Esophagus muscularis mucosa (tissue), 4 donors: ENCODE data around the gene FBRS. TPM values are rescaled to one million over a fixed set of nuclear protein-coding genes. Genes with fewer than 3 reads are reported as not detected.
"Not testable (repeated sequence)": the region's sequence is repeated elsewhere in the genome, so short reads cannot be mapped to it uniquely, and the experiment has no call there.

Experiments
- DNase-seq: peaks from one replicate; pipeline ENCODE4 v3.0.0-alpha.2; 2017; ENCODE audit errors: extremely low spot score
- H3K27ac ChIP-seq, 4 donors: fragments of 200-600 bp; sonication (generic); replicated peaks in 1 of 4; 1 replicate in 3 of 4; 2 replicates in 1 of 4; pipeline ENCODE4 v1.5.1; 2016 to 2019; ENCODE audit warnings: mild to moderate bottlenecking in 1 of 4
- H3K27me3 ChIP-seq, 4 donors: fragments of 200-600 bp; sonication (generic); one replicate each; pipeline versions ENCODE4 v1.5.1 to v1.6.0; 2016 to 2019
- H3K36me3 ChIP-seq, 4 donors: fragments of 200-600 bp; sonication (generic); one replicate each; pipeline ENCODE4 v1.5.1; 2016 to 2019
- H3K4me1 ChIP-seq, 4 donors: fragments of 200-600 bp; sonication (generic); one replicate each; pipeline ENCODE4 v1.5.1; 2016 to 2019
- H3K4me3 ChIP-seq, 4 donors: fragments of 200-600 bp; sonication (generic); 1 replicate in 2 of 4; 2 replicates in 2 of 4; pipeline ENCODE4 v1.5.1; 2016 to 2019; ENCODE audit warnings: mild to moderate bottlenecking in 4 of 4, moderate library complexity in 1 of 4
- H3K9me3 ChIP-seq, 4 donors: fragments of 200-600 bp; sonication (generic); 1 replicate in 3 of 4; 2 replicates in 1 of 4; pipeline ENCODE4 v1.5.1; 2016 to 2019
- CTCF ChIP-seq, 3 experiments: fragments of 200-600 bp in 2 of 3; fragments of 450-650 bp in 1 of 3; sonication (generic) in 2 of 3; IDR thresholded peaks; one replicate each; pipeline ENCODE4 v1.5.1; 2017 to 2019; ENCODE audit warnings: antibody characterized with exemption in 3 of 3, mild to moderate bottlenecking in 2 of 3, moderate library complexity in 1 of 3
- EP300 ChIP-seq: sonication (generic); formaldehyde crosslinking; IDR thresholded peaks from one replicate; pipeline ENCODE4 v1.6.1; 2017; ENCODE audit warnings: antibody characterized with exemption
- POLR2A ChIP-seq: fragments of 450-650 bp; IDR thresholded peaks from one replicate; pipeline ENCODE4 v1.6.1; 2017; ENCODE audit warnings: antibody characterized with exemption, moderate library complexity, mild to moderate bottlenecking, low read depth
- POLR2AphosphoS5 ChIP-seq, 2 donors: sonication (generic); formaldehyde crosslinking; IDR thresholded peaks; one replicate each; pipeline ENCODE4 v1.6.1; 2017; ENCODE audit warnings: antibody characterized with exemption in 2 of 2
- WGBS: methylation state at CpG from one replicate; pipeline ENCODE4 v1.1.5; 2018; 5-methylcytosine and 5-hydroxymethylcytosine counted together
- intact Hi-C: fragments of 100-400 bp; cut with DNase I; formaldehyde crosslinking; loops from one replicate; pipeline ENCODE4 v1.15.1; 2023
- total RNA-seq, 4 donors: library from RNA; depleted of rRNA; stranded (reverse); fragments of >200 nt; gene quantifications; one replicate each; pipeline versions ENCODE4 v1.1.0 to v1.2.1, GENCODE V29; 2016

Gene FBRS
- total RNA-seq, 4 donors from 2014 or later = 26.2 to 63.4 (median 37.8) TPM

DNA sequence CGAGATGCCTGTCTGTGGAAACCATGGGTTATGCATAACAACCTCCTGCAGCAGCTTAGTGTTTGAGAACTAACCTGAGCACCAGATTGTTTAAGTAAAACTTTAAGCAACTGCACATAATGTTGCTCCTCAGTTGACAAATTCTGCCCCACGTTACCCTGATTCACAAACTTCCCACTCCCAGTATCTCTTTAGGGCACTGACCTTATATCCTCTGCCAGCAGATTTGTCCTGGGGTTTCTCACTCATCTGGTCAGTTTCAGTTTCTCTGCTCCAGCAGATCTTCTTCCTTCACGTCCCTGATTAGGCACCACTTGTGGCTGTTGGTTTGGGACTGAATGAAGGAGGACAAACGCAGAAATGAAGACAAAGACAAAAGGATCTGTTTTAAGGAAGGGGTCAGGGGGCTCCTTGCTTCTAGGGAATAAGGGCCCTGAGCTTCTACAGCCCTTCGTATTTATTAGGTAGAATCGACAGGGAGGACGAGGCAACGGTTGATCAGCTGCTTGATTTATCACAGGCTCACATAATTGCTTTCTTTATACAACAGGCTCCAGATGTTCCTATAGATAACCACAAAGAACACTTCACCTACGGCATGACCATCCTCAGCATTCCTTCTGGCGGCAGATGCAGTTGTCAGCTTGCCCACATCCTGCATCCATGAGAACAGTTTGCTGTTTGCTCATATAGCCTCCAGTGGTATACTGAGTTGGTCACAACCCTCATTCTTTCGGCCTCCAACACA lies 34.5 kb upstream of the FBRS start:
- 84% methylated on average over 11 of the region's 11 CpGs for WGBS
- intact Hi-C loops = no loop called here
- DNase-seq = no peak
- H3K4me1 ChIP-seq = peaks cover 0 to 3% (median 1%) of the 10 kb centered on the region in 4 donors
- no peak overlapping the region for H3K27ac ChIP-seq
- no peak for TF ChIP-seq CTCF (IDR thresholded peaks at IDR 0.05)
- no peak for TF ChIP-seq POLR2AphosphoS5 (IDR thresholded peaks at IDR 0.05)
- no peak for TF ChIP-seq POLR2A
- no peak for TF ChIP-seq EP300
- H3K27me3 ChIP-seq = peaks cover 0 to 5% (median 0%) of the 10 kb centered on the region in 4 donors
- no peaks in the 10 kb centered on the region for H3K36me3 ChIP-seq
- no peak overlapping the region for H3K4me3 ChIP-seq
- no peaks in the 10 kb centered on the region for H3K9me3 ChIP-seq

GRCh38 chr16:30626236-30626635 lies 32.0 kb upstream of the FBRS start:
- Histone ChIP-seq H3K27ac (no peak overlapping the region), H3K36me3 (no peaks in the 10 kb centered on the region), H3K27me3 (peaks cover 0 to 5% (median 0%) of the 10 kb centered on the region in 4 donors), H3K4me1 (peaks cover 0 to 5% (median 1%) of the 10 kb centered on the region in 4 donors), H3K9me3 (no peaks in the 10 kb centered on the region), H3K4me3 (no peak overlapping the region)
- intact Hi-C loops = no loop called here
- 86% methylated on average over 9 of the region's 9 CpGs for WGBS
- TF ChIP-seq CTCF (IDR thresholded peaks at IDR 0.05) = no peak
- TF ChIP-seq POLR2A = no peak
- TF ChIP-seq POLR2AphosphoS5 (IDR thresholded peaks at IDR 0.05) = no peak
- no peak for TF ChIP-seq EP300
- no peak for DNase-seq

GRCh38 chr16:30628628-30629540 lies 29.3 kb upstream of the FBRS start:
- DNase-seq = peak; percentile 95
- 40% methylated on average over 18 of the region's 18 CpGs for WGBS
- H3K4me3 ChIP-seq = peak overlapping the region in 2 of 4 donors; percentile 14 to 28

DNA sequence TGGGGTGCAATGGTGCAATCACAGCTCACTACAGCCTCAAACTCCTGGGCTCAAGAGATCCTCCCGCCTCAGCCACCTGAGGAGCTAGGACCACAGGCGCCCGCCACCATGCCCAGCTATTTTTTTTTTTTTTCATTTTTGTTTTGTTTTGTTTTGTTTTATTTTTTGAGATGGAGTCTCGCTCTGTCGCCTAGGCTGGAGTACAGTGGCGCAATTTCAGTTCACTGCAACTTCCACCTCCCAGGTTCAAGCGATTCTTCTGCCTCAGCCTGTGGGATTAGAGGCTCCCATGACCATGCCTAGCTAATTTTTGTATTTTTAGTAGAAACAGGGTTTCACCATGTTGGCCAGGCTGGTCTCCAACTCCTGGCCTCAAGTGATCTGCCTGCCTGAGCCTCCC lies 25.8 kb upstream of the FBRS start:
- not testable (repeated sequence) for H3K27ac ChIP-seq, DNase-seq, H3K9me3 ChIP-seq, H3K27me3 ChIP-seq, H3K36me3 ChIP-seq, H3K4me3 ChIP-seq
- WGBS = 98% methylated on average over 7 of the region's 7 CpGs
- H3K4me1 ChIP-seq = peaks cover 6 to 29% (median 24%) of the 10 kb centered on the region in 4 donors
- intact Hi-C loops = loop anchor here (5.0 kb wide), 1 partner anchor 70 kb away; no protein-coding TSS in a partner anchor

More at GRCh38 chr16:30628628-30629540, 29.3 kb upstream of the FBRS start:
- TF ChIP-seq EP300 (no peak), CTCF (IDR thresholded peaks at IDR 0.05) (peak; percentile 89 to 94 (median 92)), POLR2AphosphoS5 (IDR thresholded peaks at IDR 0.05) (peak; percentile 44 to 68)
- H3K36me3 ChIP-seq = no peaks in the 10 kb centered on the region
- intact Hi-C loops = no loop called here
- H3K4me1 ChIP-seq = peaks cover 0 to 9% (median 6%) of the 10 kb centered on the region in 4 donors
- peak overlapping the region; percentile 40 to 71 (median 48) for H3K27ac ChIP-seq
- peaks cover 0 to 5% (median 0%) of the 10 kb centered on the region in 4 donors for H3K27me3 ChIP-seq
- H3K9me3 ChIP-seq = no peaks in the 10 kb centered on the region

DNA sequence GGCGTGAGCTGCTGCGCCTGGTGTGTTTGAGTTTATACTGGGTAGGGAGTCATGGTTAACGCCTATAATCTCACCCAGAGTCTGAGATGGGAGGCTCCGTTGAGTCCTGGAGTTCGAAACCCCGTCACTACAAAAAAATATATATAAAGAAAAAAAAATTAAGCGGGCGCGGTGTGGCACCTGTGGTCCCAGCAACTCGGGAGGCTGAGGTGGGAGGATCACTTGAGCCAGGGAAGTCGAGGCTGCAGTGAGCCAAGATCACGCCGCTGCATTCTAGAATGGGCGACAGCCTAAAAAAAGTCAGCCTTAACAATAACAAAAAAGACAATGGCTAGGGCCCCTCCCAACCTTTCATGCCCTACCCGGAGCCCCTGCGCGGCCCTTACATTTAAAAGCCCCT lies 24.7 kb upstream of the FBRS start:
- Histone ChIP-seq H3K36me3 (no peaks in the 10 kb centered on the region), H3K27ac (peak overlapping the region; percentile 82 to 91 (median 90)), H3K4me3 (peak overlapping the region; percentile 62 to 74 (median 66)), H3K9me3 (no peaks in the 10 kb centered on the region), H3K27me3 (no peaks in the 10 kb centered on the region), H3K4me1 (peaks cover 6 to 28% (median 23%) of the 10 kb centered on the region in 4 donors)
- TF ChIP-seq POLR2AphosphoS5 (IDR thresholded peaks at IDR 0.05) (no peak), POLR2A (no peak), CTCF (IDR thresholded peaks at IDR 0.05) (no peak)
- no peak for DNase-seq
- intact Hi-C loops = loop anchor here (5.0 kb wide), 1 partner anchor 71 kb away; no protein-coding TSS in a partner anchor
- 82% methylated on average over 17 of the region's 17 CpGs for WGBS
